NCI-H2029 treated with DMSO at 0.1 percent for 48 hours (cell line): ENCODE results near the gene GPR37.

ENCODE experiments used
- DNase-seq: peaks from one replicate; lab custom pipeline; 2025; lab: John Stamatoyannopoulos, UW

Gene GPR37

GRCh38 chr7:124724079-124724478 is 41.5 kb downstream of the GPR37 start:
- DNase-seq, result no peak

GRCh38 chr7:124723012-124723411 is 42.6 kb downstream of the GPR37 start:
- DNase-seq, result no peak

GRCh38 chr7:124722292-124722691 is 43.3 kb downstream of the GPR37 start:
- DNase-seq, result no peak

- no peak for DNase-seq
Measured at GRCh38 chr7:124720195-124720594, 45.4 kb downstream of the GPR37 start.

DNA sequence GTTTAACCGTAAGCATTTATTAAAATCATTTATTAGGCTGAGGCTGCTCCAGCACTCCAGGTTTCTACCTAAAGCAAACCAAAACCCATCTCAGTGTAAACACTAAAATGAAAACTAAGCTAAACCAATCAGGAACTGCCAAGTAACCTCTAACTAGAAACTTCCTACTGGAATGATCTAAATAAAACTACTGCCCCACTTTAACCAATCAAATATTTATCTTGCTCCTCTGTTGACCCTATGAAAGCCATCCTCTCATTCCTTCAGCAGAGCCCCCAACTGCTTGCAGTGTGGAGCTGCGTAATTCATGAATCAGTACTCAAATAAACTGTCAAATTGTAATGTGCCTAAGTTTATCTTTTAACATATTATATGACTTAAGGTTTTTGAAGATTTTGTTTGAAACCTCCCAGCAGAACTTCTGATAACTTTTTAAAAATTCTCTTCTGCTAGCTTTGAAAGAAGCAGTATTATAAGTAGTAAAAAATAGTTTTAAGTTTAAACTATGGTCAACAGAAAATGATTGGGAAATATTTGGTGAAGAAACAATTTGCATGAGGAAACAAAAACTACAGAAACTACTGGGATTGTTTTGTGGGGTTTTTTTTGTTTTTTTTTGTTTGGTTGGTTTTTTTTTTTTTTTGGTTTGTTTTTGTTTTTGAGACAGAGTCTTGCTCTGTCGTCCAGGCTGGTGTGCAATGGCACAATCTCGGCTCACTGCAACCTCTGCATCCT is 47.4 kb downstream of the GPR37 start:
- no peak for DNase-seq

GRCh38 chr7:124716894-124717293 is 48.7 kb downstream of the GPR37 start:
- DNase-seq, result no peak

DNA sequence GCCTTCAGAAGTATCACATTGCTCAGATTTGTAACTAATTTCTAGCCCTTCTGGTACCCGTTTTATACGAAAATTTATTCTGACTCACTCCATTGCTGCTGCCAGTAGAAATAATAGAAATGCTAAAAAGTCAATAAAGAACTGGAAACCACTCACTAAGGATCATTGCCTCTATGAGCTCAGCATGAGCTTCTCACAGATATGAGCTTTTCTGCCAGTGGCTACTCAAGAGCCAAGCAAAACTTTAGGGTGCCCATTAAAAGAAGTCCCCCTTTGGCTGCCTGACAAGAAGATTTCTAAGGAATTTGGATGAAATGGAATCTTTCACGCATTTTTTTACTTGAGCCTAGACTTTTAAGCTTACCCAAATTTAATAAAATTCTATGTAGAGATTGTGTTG is 52.5 kb downstream of the GPR37 start:
- DNase-seq, result no peak

DNA sequence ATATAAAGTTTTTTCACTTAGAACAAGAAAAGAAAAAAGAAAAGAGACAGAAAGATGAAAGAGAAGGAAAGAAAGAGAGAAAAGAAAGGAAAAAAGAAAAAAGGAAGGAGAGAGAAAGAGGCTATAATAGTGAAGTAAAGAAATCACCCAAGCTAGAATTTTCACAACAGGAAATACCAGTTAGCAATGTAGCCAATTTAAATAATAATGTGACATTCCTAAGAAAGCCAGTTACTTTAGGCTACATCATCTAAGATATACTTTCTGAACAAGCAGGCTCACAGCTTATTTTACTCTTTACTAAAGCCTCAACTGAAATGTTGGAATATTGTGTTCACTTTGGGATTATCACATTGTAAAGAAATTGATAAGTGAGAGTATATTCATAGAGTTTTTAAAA is 53.6 kb downstream of the GPR37 start:
- DNase-seq, result no peak

- no peak for DNase-seq
Measured at GRCh38 chr7:124702385-124702784, 63.2 kb downstream of the GPR37 start.

DNA sequence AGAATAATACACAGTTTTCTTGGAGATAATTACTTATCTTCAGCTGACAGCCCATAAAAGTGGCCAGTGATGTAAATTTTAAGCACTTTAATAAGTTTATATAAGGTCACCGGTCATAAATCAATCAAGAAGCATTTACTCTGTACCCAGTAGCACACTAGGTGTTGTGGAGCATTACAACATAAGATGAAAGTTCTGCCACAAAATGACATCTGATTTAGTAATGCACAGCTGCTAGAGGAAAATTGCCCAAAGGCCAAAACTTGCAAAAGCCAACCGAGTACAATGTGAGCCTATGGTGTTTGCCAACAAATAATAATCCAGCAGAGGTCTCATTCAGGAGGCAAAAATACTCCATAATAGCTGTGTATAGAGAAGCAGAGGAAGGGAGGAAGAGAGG is 63.6 kb downstream of the GPR37 start:
- DNase-seq, result no peak

DNA sequence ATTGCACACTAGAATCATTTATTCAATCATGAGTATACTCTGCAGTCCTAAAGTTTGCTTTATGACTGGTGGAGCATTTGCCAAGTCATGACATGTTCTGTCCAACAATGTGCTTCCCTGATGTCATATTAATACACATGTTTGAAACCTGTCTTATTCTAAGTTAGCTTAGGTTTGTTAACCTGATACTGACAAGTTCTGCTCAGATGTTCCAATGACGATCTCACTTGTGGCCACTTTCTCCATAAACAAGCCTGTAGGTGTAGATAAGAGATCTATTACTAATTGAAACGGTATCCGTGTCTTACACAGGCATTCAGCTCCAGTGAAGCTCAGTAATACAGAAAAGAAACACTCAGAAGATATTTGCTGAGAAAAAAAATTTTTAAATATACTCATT is 64.9 kb downstream of the GPR37 start:
- DNase-seq, result no peak

GRCh38 chr7:124698964-124699363 is 66.6 kb downstream of the GPR37 start:
- no peak for DNase-seq

DNA sequence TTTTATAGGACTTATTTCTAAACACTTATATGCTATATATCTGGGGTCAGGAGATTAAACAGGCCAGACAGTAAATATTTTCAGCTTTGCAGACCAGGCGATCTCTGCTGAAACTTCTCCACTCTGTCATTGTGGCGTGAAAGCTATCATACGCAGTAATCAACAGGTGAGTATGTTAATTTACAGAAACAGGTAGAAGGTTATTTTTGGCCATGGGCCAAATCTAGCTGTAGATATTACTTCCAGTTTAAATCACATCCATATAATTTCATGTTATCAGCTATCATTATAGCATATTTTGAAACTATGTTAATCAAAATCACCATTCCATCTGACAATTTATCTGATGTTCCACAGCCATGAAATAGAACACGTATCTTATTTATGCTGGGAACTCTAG is 67.8 kb downstream of the GPR37 start:
- DNase-seq, result no peak
